MM.1S (cell line): ENCODE data around the gene NPC2.

ENCODE experiments used
- DNase-seq: peaks from one replicate; pipeline ENCODE4 v3.0.0-alpha.2; 2015
- H2AFZ ChIP-seq: fragments of 300-600 bp; sonication (generic); 2 replicates; pipeline ENCODE4 v1.6.0; 2016; ENCODE audit warnings: antibody characterized with exemption, low read length
- H3F3A ChIP-seq: fragments of 300-600 bp; sonication (generic); 2 replicates; pipeline ENCODE4 v1.6.1; 2016; ENCODE audit warnings: mild to moderate bottlenecking, antibody characterized with exemption, low read length, moderate library complexity, mixed read lengths; ENCODE audit not compliant: insufficient read depth
- H3K27ac ChIP-seq: fragments of 300-600 bp; sonication (generic); 2 replicates; pipeline ENCODE4 v1.5.1; 2016; ENCODE audit warnings: mild to moderate bottlenecking, low read length
- H3K27me3 ChIP-seq: fragments of 300-600 bp; sonication (generic); replicated peaks from 2 replicates; pipeline ENCODE4 v1.6.0; 2016; ENCODE audit warnings: low read length; ENCODE audit not compliant: insufficient read depth
- H3K36me3 ChIP-seq: fragments of 300-600 bp; sonication (generic); replicated peaks from 2 replicates; pipeline ENCODE4 v1.6.1; 2016; ENCODE audit warnings: mild to moderate bottlenecking, low read length, mixed read lengths; ENCODE audit not compliant: insufficient read depth
- H3K4me1 ChIP-seq: fragments of 300-600 bp; sonication (generic); 2 replicates; pipeline ENCODE4 v1.6.1; 2016; ENCODE audit warnings: low read length, mixed read lengths
- H3K4me2 ChIP-seq: fragments of 300-600 bp; sonication (generic); 2 replicates; pipeline ENCODE4 v1.6.0; 2016; ENCODE audit warnings: low read depth, low read length
- H3K4me3 ChIP-seq: fragments of 300-600 bp; sonication (generic); 2 replicates; pipeline ENCODE4 v1.5.1; 2016; ENCODE audit warnings: low read length, mixed read lengths
- H3K79me2 ChIP-seq: fragments of 300-600 bp; sonication (generic); 2 replicates; pipeline ENCODE4 v1.6.1; 2016; ENCODE audit warnings: mixed run types, low read length, mixed read lengths
- H3K9ac ChIP-seq: fragments of 300-600 bp; sonication (generic); 2 replicates; pipeline ENCODE4 v1.6.1; 2016; ENCODE audit warnings: low read length, mixed read lengths
- H3K9me2 ChIP-seq: fragments of 300-600 bp; sonication (generic); replicated peaks from 2 replicates; pipeline ENCODE4 v1.6.1; 2016; ENCODE audit warnings: mild to moderate bottlenecking, low read length, mixed read lengths; ENCODE audit not compliant: insufficient read depth
- H3K9me3 ChIP-seq: fragments of 300-600 bp; sonication (generic); replicated peaks from 2 replicates; pipeline ENCODE4 v1.6.1; 2016; ENCODE audit warnings: mild to moderate bottlenecking, low read length, mixed read lengths; ENCODE audit not compliant: insufficient read depth
- H4K20me1 ChIP-seq: fragments of 300-600 bp; sonication (generic); 2 replicates; pipeline ENCODE4 v1.6.1; 2016; ENCODE audit warnings: mild to moderate bottlenecking, low read length, moderate library complexity, mixed read lengths; ENCODE audit not compliant: insufficient read depth
- CTCF ChIP-seq: fragments of 300-600 bp; sonication (generic); IDR thresholded peaks from 2 replicates; pipeline ENCODE4 v1.5.1; 2016; ENCODE audit warnings: antibody characterized with exemption, low read length, mixed read lengths
- EZH2 ChIP-seq: fragments of 300-600 bp; sonication (generic); optimal IDR thresholded peaks from 2 replicates; pipeline ENCODE3; 2017; ENCODE audit warnings: low read depth, mild to moderate bottlenecking, antibody characterized with exemption, low read length, mixed read lengths
- EZH2phosphoT487 ChIP-seq: fragments of 300-600 bp; sonication (generic); IDR thresholded peaks from 2 replicates; pipeline ENCODE4 v1.6.1; 2018; ENCODE audit warnings: antibody characterized with exemption, low read length

The NPC2 gene

DNA sequence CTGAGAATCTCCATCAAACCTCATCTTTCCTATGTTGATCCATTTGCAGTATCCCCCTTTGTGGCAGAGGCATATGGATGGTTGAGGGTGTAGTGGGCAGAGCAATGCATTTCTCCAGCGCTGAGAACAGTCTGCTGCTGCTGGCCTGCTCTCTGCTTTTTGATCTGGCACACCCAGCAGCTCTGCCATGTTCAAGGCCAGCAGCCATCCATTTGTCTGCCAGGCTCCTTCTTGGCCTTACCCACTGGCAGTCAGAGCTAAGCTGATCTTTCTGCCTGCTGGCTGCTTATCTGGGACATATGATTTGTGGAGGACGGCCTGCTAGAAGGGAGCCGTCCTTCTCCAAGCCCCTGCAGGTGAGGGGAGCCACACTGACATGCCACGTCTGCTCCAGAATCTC, 17.0 kb downstream of the NPC2 start:
- Histone ChIP-seq H3K27ac (no peak overlapping the region), H3K4me1 (no peaks in the 10 kb centered on the region), H3K4me2 (no peak overlapping the region), H4K20me1 (no peaks in the 10 kb centered on the region), H3K79me2 (no peaks in the 10 kb centered on the region), H3F3A (no peaks in the 10 kb centered on the region), H3K9ac (no peak overlapping the region), H3K4me3 (no peak overlapping the region), H3K36me3 (no peaks in the 10 kb centered on the region), H3K27me3 (no peaks in the 10 kb centered on the region), H3K9me3 (no peaks in the 10 kb centered on the region), H3K9me2 (no peaks in the 10 kb centered on the region), H2AFZ (no peak overlapping the region)
- DNase-seq, result no peak
- no peak for TF ChIP-seq EZH2phosphoT487
- no peak for TF ChIP-seq CTCF
- no peak for TF ChIP-seq EZH2

DNA sequence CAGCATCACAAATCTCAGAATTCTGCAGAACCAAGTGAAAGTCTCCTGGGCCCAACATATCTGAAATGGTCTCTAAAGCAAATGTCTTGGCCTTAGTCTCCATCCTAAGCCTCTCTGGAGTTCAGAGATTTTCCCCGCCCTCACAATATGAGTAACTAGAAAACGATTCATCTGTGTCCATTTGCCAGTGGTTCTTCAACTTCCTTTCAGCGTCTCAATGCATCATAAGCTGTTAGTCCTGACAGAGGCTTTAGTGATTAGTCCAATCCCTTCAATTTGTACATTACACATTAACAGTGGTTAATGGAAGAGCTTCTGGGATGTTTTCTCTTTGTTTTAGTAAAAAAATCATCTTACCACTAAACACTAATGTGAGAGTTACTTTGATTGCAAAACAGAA, 17.4 kb downstream of the NPC2 start:
- Histone ChIP-seq H4K20me1 (no peaks in the 10 kb centered on the region), H3K9me3 (no peaks in the 10 kb centered on the region), H3K36me3 (no peaks in the 10 kb centered on the region), H3K4me2 (no peak overlapping the region), H3K27me3 (no peaks in the 10 kb centered on the region), H3K27ac (no peak overlapping the region), H2AFZ (no peak overlapping the region), H3K79me2 (no peaks in the 10 kb centered on the region), H3K4me3 (no peak overlapping the region), H3K4me1 (no peaks in the 10 kb centered on the region), H3K9ac (no peak overlapping the region), H3F3A (no peaks in the 10 kb centered on the region), H3K9me2 (no peaks in the 10 kb centered on the region)
- TF ChIP-seq EZH2 (no peak), EZH2phosphoT487 (no peak), CTCF (no peak)
- no peak for DNase-seq

DNA sequence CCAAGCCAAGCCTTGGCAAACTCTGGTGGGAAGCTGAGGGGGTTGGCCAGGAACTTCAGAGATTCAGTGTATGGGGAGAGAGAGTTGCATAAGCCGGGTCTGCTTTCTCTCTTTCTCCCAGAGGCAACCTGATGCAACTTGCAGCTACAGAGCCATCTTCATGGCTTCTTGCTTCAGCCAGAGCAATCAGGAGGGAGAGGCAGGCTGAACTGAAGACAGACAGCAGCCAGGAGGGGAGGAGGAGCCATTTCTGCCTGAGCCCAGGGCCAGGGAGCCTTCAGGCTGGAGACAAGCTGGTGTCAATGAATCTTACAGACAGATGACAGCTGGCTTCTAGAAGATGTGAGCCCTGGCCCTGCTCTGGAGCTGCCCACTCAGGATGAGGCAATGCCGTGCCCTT, 18.7 kb downstream of the NPC2 start:
- TF ChIP-seq EZH2 (no peak), EZH2phosphoT487 (no peak), CTCF (no peak)
- no peak overlapping the region for H2AFZ ChIP-seq
- H4K20me1 ChIP-seq, result no peaks in the 10 kb centered on the region
- H3K27ac ChIP-seq, result no peak overlapping the region
- no peaks in the 10 kb centered on the region for H3K36me3 ChIP-seq
- H3K9ac ChIP-seq, result no peak overlapping the region
- H3K4me1 ChIP-seq, result no peaks in the 10 kb centered on the region
- H3F3A ChIP-seq, result no peaks in the 10 kb centered on the region
- no peaks in the 10 kb centered on the region for H3K27me3 ChIP-seq
- H3K4me3 ChIP-seq, result no peak overlapping the region
- H3K4me2 ChIP-seq, result no peak overlapping the region
- H3K79me2 ChIP-seq, result no peaks in the 10 kb centered on the region
- DNase-seq, result no peak
- H3K9me2 ChIP-seq, result no peaks in the 10 kb centered on the region
- no peaks in the 10 kb centered on the region for H3K9me3 ChIP-seq

DNA sequence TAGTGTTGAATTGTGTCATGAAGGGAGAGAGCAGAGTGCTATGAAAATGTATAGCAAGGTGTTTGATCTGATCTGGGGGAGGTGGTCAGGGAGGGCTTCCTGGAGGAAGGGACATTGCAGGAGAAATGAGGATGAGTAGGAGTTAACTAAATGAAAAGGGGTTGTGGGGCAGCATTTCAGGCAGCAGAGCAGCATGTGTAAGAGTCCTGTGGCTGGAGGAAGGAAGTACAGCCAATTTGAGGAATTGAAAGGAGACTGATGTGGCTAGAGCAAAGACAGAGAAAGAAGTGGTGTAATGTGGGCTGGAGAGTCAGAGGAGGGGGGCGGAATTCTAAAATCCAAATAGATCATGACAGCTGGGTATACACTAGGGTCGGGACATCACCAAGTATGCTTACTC, 20.5 kb downstream of the NPC2 start:
- Histone ChIP-seq H2AFZ (no peak overlapping the region), H3F3A (no peaks in the 10 kb centered on the region), H4K20me1 (no peaks in the 10 kb centered on the region), H3K9me3 (no peaks in the 10 kb centered on the region), H3K9me2 (no peaks in the 10 kb centered on the region), H3K9ac (no peak overlapping the region), H3K4me3 (no peak overlapping the region), H3K4me1 (no peaks in the 10 kb centered on the region), H3K27me3 (no peaks in the 10 kb centered on the region), H3K36me3 (no peaks in the 10 kb centered on the region), H3K27ac (no peak overlapping the region), H3K79me2 (no peaks in the 10 kb centered on the region), H3K4me2 (no peak overlapping the region)
- no peak for TF ChIP-seq CTCF
- TF ChIP-seq EZH2phosphoT487, result no peak
- no peak for TF ChIP-seq EZH2
- no peak for DNase-seq
